ENCODE results near the gene EEPD1. TPM values are rescaled to one million over a fixed set of nuclear protein-coding genes. Genes with fewer than 3 reads are reported as not detected.

Gene EEPD1
- total RNA-seq, 1 experiment from 2014 or later = 0.70 TPM

DNA sequence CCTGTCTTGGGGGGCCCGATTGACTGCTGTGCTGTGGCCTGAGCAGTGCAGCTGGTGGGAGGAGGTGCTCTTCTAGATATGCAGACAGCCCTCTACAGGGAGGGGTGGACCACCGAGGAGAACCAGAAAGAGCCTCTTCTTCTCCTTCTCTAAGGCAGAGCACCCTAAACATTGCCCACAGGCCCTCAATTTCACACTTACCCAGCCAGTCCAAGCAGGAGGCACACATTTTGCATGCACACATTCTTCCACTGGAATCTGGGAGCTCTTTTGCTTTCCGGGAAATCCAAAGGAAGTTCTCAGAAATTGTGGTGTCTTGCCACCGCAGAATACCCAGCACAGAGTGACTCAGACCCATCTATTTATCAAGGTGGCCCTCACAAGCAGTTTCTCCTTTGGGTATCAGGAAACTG lies 45.8 kb downstream of the EEPD1 start:
- no peaks in the 10 kb centered on the region for H3K27me3 Mint-ChIP-seq (ENCODE audit: insufficient read depth, unreplicated experiment)
- intact Hi-C loops (cut with micrococcal nuclease) = no loop called here
- no TSS peak for BruUV-seq (replicated peaks)
- TF ChIP-seq, protein P1, sequence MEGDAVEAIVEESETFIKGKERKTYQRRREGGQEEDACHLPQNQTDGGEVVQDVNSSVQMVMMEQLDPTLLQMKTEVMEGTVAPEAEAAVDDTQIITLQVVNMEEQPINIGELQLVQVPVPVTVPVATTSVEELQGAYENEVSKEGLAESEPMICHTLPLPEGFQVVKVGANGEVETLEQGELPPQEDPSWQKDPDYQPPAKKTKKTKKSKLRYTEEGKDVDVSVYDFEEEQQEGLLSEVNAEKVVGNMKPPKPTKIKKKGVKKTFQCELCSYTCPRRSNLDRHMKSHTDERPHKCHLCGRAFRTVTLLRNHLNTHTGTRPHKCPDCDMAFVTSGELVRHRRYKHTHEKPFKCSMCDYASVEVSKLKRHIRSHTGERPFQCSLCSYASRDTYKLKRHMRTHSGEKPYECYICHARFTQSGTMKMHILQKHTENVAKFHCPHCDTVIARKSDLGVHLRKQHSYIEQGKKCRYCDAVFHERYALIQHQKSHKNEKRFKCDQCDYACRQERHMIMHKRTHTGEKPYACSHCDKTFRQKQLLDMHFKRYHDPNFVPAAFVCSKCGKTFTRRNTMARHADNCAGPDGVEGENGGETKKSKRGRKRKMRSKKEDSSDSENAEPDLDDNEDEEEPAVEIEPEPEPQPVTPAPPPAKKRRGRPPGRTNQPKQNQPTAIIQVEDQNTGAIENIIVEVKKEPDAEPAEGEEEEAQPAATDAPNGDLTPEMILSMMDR (IDR thresholded peaks at IDR 0.05; ENCODE audit: unreplicated experiment) = no peak
- no peaks in the 10 kb centered on the region for H3K36me3 Mint-ChIP-seq (ENCODE audit: insufficient read depth, unreplicated experiment)
- ChIA-PET CTCF (interaction anchor here (0.6 to 1.1 kb wide), 3 partner anchors 9 to 214 kb away, joined by 3 to 6 read pairs (median 3); no protein-coding TSS in a partner anchor), POLR2A (no interaction called here)
- H3K4me3 Mint-ChIP-seq (ENCODE audit: unreplicated experiment) = no peak overlapping the region
- no peak overlapping the region for H3K27ac Mint-ChIP-seq (ENCODE audit: low read depth, unreplicated experiment)
- DNase-seq (ENCODE audit: unreplicated experiment) = no peak
- H3K4me1 Mint-ChIP-seq (ENCODE audit: insufficient read depth, unreplicated experiment) = no peaks in the 10 kb centered on the region
- no peaks in the 10 kb centered on the region for H3K9me3 Mint-ChIP-seq (ENCODE audit: unreplicated experiment)

DNA sequence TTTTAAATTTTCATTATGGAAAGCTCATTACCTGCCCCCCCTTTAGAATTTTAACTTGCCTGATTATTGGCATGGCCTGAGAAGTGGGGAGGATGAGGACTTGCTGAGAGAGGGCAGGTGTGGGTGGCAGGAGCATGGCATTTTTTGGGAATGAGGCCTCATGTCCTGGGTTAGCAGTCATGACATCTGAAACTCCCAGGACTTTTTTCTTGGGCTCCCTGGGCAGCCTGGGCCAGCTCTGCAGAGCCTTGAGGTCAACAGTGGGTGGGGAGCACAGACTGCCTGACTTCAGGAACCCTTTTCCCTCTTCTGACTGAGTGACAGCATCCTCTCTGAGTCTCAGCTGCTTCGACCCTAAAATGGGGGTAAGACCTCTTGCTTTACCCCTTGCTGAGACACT lies 46.3 kb downstream of the EEPD1 start:
- TF ChIP-seq, protein P1 (IDR thresholded peaks at IDR 0.05; ENCODE audit: unreplicated experiment) = no peak
- Mint-ChIP-seq H3K27ac (ENCODE audit: low read depth, unreplicated experiment) (no peak overlapping the region), H3K36me3 (ENCODE audit: insufficient read depth, unreplicated experiment) (no peaks in the 10 kb centered on the region), H3K4me1 (ENCODE audit: insufficient read depth, unreplicated experiment) (no peaks in the 10 kb centered on the region), H3K4me3 (ENCODE audit: unreplicated experiment) (no peak overlapping the region), H3K9me3 (ENCODE audit: unreplicated experiment) (no peaks in the 10 kb centered on the region), H3K27me3 (ENCODE audit: insufficient read depth, unreplicated experiment) (no peaks in the 10 kb centered on the region)
- ChIA-PET POLR2A (no interaction called here), CTCF (interaction anchor here (0.7 to 1.1 kb wide), 3 partner anchors 10 to 214 kb away, joined by 3 to 6 read pairs (median 4); no protein-coding TSS in a partner anchor)
- DNase-seq (ENCODE audit: unreplicated experiment) = no peak
- BruUV-seq (replicated peaks) = no TSS peak
- intact Hi-C loops (cut with micrococcal nuclease) = no loop called here

DNA sequence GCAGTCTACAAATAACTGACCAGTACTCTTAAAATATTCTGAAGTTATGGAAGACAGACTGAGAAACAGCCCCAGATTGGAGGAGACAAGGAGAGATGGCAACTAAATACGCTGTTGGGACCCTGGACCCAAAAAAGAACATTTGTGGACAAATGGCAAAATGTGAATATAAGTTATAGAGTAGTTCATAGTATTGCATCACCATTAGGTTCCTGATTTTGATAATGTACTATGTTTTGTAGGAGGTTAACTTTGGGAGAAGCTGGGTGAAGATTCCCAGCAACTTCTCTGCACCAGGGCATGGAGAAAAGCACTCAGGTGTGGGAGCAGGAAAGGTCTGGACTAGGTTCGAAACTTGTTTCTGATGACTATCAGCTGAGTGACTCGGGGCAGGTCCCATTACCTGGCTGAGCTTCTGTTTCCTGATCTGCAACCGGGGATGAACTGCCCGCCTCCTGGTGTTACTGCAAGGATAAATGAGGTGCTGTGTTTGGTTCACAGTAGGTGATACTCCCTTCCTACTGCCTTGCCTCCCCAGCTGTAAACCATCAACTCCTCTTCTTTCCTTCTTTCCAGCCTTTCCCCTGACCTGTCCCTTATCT lies 48.2 kb downstream of the EEPD1 start:
- Mint-ChIP-seq H3K36me3 (ENCODE audit: insufficient read depth, unreplicated experiment) (no peaks in the 10 kb centered on the region), H3K4me1 (ENCODE audit: insufficient read depth, unreplicated experiment) (no peaks in the 10 kb centered on the region), H3K27me3 (ENCODE audit: insufficient read depth, unreplicated experiment) (no peaks in the 10 kb centered on the region), H3K9me3 (ENCODE audit: unreplicated experiment) (no peaks in the 10 kb centered on the region), H3K27ac (ENCODE audit: low read depth, unreplicated experiment) (no peak overlapping the region), H3K4me3 (ENCODE audit: unreplicated experiment) (no peak overlapping the region)
- ChIA-PET POLR2A (no interaction called here), CTCF (no interaction called here)
- DNase-seq (ENCODE audit: unreplicated experiment) = no peak
- BruUV-seq (replicated peaks) = no TSS peak
- intact Hi-C loops (cut with micrococcal nuclease) = no loop called here
- TF ChIP-seq, protein P1 (IDR thresholded peaks at IDR 0.05; ENCODE audit: unreplicated experiment) = no peak

DNA sequence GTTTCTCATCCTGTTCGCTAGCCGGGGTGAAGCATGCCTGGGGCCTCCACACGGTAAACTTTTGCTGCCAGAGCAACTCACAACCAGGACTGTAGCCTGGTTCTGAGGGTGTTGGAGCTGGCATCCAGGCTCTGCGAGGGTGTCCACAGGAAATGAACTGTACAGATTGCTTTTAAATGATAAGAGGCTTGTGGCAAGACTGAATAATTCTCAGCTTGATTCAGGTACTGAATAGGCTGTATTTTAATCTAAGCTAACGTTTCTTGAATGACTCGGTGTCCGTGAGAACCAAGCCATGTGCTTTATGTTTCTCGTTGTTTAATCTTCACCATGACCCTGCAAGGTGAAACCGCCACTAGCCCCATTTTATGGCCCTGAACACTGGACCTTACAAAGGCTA lies 49.3 kb downstream of the EEPD1 start:
- DNase-seq (ENCODE audit: unreplicated experiment) = no peak
- Mint-ChIP-seq H3K27ac (ENCODE audit: low read depth, unreplicated experiment) (no peak overlapping the region), H3K4me1 (ENCODE audit: insufficient read depth, unreplicated experiment) (no peaks in the 10 kb centered on the region), H3K27me3 (ENCODE audit: insufficient read depth, unreplicated experiment) (no peaks in the 10 kb centered on the region), H3K4me3 (ENCODE audit: unreplicated experiment) (no peak overlapping the region), H3K9me3 (ENCODE audit: unreplicated experiment) (no peaks in the 10 kb centered on the region), H3K36me3 (ENCODE audit: insufficient read depth, unreplicated experiment) (no peaks in the 10 kb centered on the region)
- CTCF ChIA-PET = no interaction called here
- no TSS peak for BruUV-seq (replicated peaks)
- POLR2A ChIA-PET = no interaction called here
- intact Hi-C loops (cut with micrococcal nuclease) = no loop called here
- TF ChIP-seq, protein P1 (IDR thresholded peaks at IDR 0.05; ENCODE audit: unreplicated experiment) = no peak

All from MCF 10A (cell line).